Astrocyte (in vitro differentiated cells and primary cell): ENCODE results near the gene PDK1. TPM values are rescaled to one million over a fixed set of nuclear protein-coding genes. Genes with fewer than 3 reads are reported as not detected.
A peak's percentile ranks its signal among the peaks of the same experiment; 100 is the strongest.

Experiments used
- DNase-seq: peaks from one replicate; pipeline ENCODE4 v3.0.0-alpha.2; 2010; ENCODE audit warnings: low read depth
- FAIRE-seq: peaks from 2 replicates; lab custom pipeline; 2011; peaks lifted over from hg19 to GRCh38; lab: Jason Lieb, UNC
- H2AFZ ChIP-seq: 2 replicates; pipeline ENCODE4 v1.6.0; 2012; ENCODE audit warnings: low read depth, low read length, inconsistent platforms
- H3K27ac ChIP-seq: 2 replicates; pipeline ENCODE4 v1.5.1; 2011; ENCODE audit warnings: low read depth, low read length, inconsistent platforms
- H3K27me3 ChIP-seq: 2 replicates; pipeline ENCODE4 v1.6.0; 2011; ENCODE audit warnings: low read length, inconsistent platforms; ENCODE audit not compliant: insufficient read depth
- H3K36me3 ChIP-seq: 2 replicates; pipeline ENCODE4 v1.5.1; 2011; ENCODE audit warnings: low read length, inconsistent platforms; ENCODE audit not compliant: insufficient read depth
- H3K4me1 ChIP-seq: 2 replicates; pipeline ENCODE4 v1.5.1; 2011; ENCODE audit warnings: low read length, inconsistent platforms; ENCODE audit not compliant: insufficient read depth
- H3K4me2 ChIP-seq: 2 replicates; pipeline ENCODE4 v1.6.0; 2012; ENCODE audit warnings: low read length, inconsistent platforms
- H3K4me3 ChIP-seq: 2 replicates; pipeline ENCODE4 v1.5.1; 2011; ENCODE audit warnings: low read depth, mild to moderate bottlenecking, low read length, inconsistent platforms; ENCODE audit not compliant: insufficient read depth
- H3K79me2 ChIP-seq: 2 replicates; pipeline ENCODE4 v1.6.0; 2012; ENCODE audit warnings: mild to moderate bottlenecking, low read length, inconsistent platforms; ENCODE audit not compliant: insufficient read depth
- H3K9ac ChIP-seq: 2 replicates; pipeline ENCODE4 v1.6.0; 2012; ENCODE audit warnings: mild to moderate bottlenecking, low read length, inconsistent platforms
- H3K9me3 ChIP-seq: 2 replicates; pipeline ENCODE4 v1.5.1; 2012; ENCODE audit warnings: low read depth, mild to moderate bottlenecking, low read length, inconsistent platforms; ENCODE audit not compliant: insufficient read depth
- H4K20me1 ChIP-seq: 2 replicates; pipeline ENCODE4 v1.6.0; 2012; ENCODE audit warnings: low read length, inconsistent platforms; ENCODE audit not compliant: insufficient read depth
- H3K27ac Mint-ChIP-seq: one replicate; pipeline ENCODE4 v1.8.0; 2021; ENCODE audit warnings: mild to moderate bottlenecking, mixed read lengths; ENCODE audit not compliant: unreplicated experiment
- H3K27me3 Mint-ChIP-seq: one replicate; pipeline ENCODE4 v1.8.0; 2021; ENCODE audit warnings: low read depth, mixed read lengths; ENCODE audit not compliant: unreplicated experiment
- H3K36me3 Mint-ChIP-seq: one replicate; pipeline ENCODE4 v1.8.0; 2021; ENCODE audit warnings: low read depth, mixed read lengths; ENCODE audit not compliant: unreplicated experiment
- H3K4me1 Mint-ChIP-seq: one replicate; pipeline ENCODE4 v1.8.0; 2021; ENCODE audit warnings: low read depth, mixed read lengths; ENCODE audit not compliant: unreplicated experiment
- H3K4me3 Mint-ChIP-seq: one replicate; pipeline ENCODE4 v1.8.0; 2021; ENCODE audit warnings: mild to moderate bottlenecking, moderate library complexity, mixed read lengths; ENCODE audit not compliant: unreplicated experiment
- H3K9me3 Mint-ChIP-seq: one replicate; pipeline ENCODE4 v1.8.0; 2021; ENCODE audit warnings: mild to moderate bottlenecking, mixed read lengths; ENCODE audit not compliant: unreplicated experiment
- EZH2 ChIP-seq: IDR thresholded peaks from 2 replicates; pipeline ENCODE4 v1.6.1; 2012; ENCODE audit warnings: mild to moderate bottlenecking, low read length, inconsistent platforms; ENCODE audit not compliant: insufficient read depth
- total RNA-seq: library from RNA; stranded (reverse); gene quantifications from 2 replicates; pipeline ENCODE4 v1.2.1, GENCODE V29; 2021
- TF ChIP-seq, protein P1 (sequence below): IDR thresholded peaks from 2 replicates; pipeline ENCODE4 v1.5.1; 2011; ENCODE audit warnings: low read depth, mild to moderate bottlenecking, inconsistent platforms, low read length, moderate library complexity; ENCODE audit not compliant: insufficient read depth

The PDK1 gene
- total RNA-seq, 1 donor from 2014 or later: 26.0 TPM

DNA sequence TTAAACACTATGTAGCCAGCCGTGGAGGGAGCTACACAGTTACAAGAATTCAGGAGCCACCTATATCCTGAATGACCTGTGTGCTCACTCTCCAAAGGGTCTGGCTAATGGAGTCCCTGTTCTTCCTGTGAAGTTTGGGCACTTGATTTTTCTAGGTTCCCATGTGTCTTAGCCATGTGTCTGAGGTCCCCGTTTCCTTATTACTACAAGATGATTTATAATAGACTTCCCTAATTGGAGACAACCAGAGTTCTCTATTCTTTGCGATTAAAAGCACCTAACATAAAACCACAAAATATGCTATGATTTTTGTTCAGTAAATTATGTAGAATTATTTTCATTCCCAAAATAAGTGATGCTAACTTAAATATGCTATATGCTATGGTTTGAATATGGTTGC is 83.4 kb downstream of the PDK1 start:
- no peaks in the 10 kb centered on the region for H3K9me3 Mint-ChIP-seq
- H3K4me1 Mint-ChIP-seq: peaks cover 10% of the 10 kb centered on the region
- no peak overlapping the region for H3K27ac Mint-ChIP-seq
- Histone ChIP-seq H3K9ac (peak overlapping the region; percentile 26), H3K27me3 (no peaks in the 10 kb centered on the region), H3K9me3 (no peaks in the 10 kb centered on the region), H3K4me1 (peaks cover 23% of the 10 kb centered on the region), H4K20me1 (no peaks in the 10 kb centered on the region), H2AFZ (no peak overlapping the region), H3K27ac (peak overlapping the region; percentile 58), H3K36me3 (no peaks in the 10 kb centered on the region), H3K79me2 (no peaks in the 10 kb centered on the region), H3K4me2 (peak overlapping the region; percentile 9), H3K4me3 (no peak overlapping the region)
- DNase-seq: no peak
- no peak for FAIRE-seq
- H3K27me3 Mint-ChIP-seq: no peaks in the 10 kb centered on the region
- no peaks in the 10 kb centered on the region for H3K36me3 Mint-ChIP-seq
- TF ChIP-seq, protein P1, sequence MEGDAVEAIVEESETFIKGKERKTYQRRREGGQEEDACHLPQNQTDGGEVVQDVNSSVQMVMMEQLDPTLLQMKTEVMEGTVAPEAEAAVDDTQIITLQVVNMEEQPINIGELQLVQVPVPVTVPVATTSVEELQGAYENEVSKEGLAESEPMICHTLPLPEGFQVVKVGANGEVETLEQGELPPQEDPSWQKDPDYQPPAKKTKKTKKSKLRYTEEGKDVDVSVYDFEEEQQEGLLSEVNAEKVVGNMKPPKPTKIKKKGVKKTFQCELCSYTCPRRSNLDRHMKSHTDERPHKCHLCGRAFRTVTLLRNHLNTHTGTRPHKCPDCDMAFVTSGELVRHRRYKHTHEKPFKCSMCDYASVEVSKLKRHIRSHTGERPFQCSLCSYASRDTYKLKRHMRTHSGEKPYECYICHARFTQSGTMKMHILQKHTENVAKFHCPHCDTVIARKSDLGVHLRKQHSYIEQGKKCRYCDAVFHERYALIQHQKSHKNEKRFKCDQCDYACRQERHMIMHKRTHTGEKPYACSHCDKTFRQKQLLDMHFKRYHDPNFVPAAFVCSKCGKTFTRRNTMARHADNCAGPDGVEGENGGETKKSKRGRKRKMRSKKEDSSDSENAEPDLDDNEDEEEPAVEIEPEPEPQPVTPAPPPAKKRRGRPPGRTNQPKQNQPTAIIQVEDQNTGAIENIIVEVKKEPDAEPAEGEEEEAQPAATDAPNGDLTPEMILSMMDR: no peak
- TF ChIP-seq EZH2: no peak
- H3K4me3 Mint-ChIP-seq: no peak overlapping the region

- peak; percentile 39 for FAIRE-seq
- H3K27ac ChIP-seq: peak overlapping the region; percentile 58
- H3K27ac Mint-ChIP-seq: peak overlapping the region; percentile 8
- H3K9me3 Mint-ChIP-seq: no peaks in the 10 kb centered on the region
- H3K4me1 Mint-ChIP-seq: peaks cover 10% of the 10 kb centered on the region
- H3K4me3 ChIP-seq: no peak overlapping the region
- H3K27me3 Mint-ChIP-seq: no peaks in the 10 kb centered on the region
- H4K20me1 ChIP-seq: no peaks in the 10 kb centered on the region
- no peaks in the 10 kb centered on the region for H3K36me3 ChIP-seq
- no peaks in the 10 kb centered on the region for H3K9me3 ChIP-seq
- no peaks in the 10 kb centered on the region for H3K36me3 Mint-ChIP-seq
- no peaks in the 10 kb centered on the region for H3K27me3 ChIP-seq
- no peak overlapping the region for H2AFZ ChIP-seq
- H3K9ac ChIP-seq: peak overlapping the region; percentile 26
- H3K79me2 ChIP-seq: no peaks in the 10 kb centered on the region
- H3K4me2 ChIP-seq: peak overlapping the region; percentile 9
- peak; percentile 91 for DNase-seq
- H3K4me1 ChIP-seq: peaks cover 23% of the 10 kb centered on the region
- no peak overlapping the region for H3K4me3 Mint-ChIP-seq
- no peak for TF ChIP-seq EZH2
- TF ChIP-seq, protein P1: no peak
Measured at GRCh38 chr2:172639823-172640222, 83.9 kb downstream of the PDK1 start.

GRCh38 chr2:172640389-172640788 is 84.5 kb downstream of the PDK1 start:
- Mint-ChIP-seq H3K9me3 (no peaks in the 10 kb centered on the region), H3K27me3 (no peaks in the 10 kb centered on the region), H3K36me3 (no peaks in the 10 kb centered on the region), H3K4me1 (peaks cover 10% of the 10 kb centered on the region), H3K4me3 (no peak overlapping the region), H3K27ac (no peak overlapping the region)
- Histone ChIP-seq H3K27me3 (no peaks in the 10 kb centered on the region), H3K4me3 (no peak overlapping the region), H3K36me3 (no peaks in the 10 kb centered on the region), H3K4me1 (peaks cover 23% of the 10 kb centered on the region), H3K27ac (peak overlapping the region; percentile 58), H3K9ac (no peak overlapping the region), H3K4me2 (no peak overlapping the region), H3K9me3 (no peaks in the 10 kb centered on the region), H3K79me2 (no peaks in the 10 kb centered on the region), H2AFZ (no peak overlapping the region), H4K20me1 (no peaks in the 10 kb centered on the region)
- FAIRE-seq (no peak), DNase-seq (no peak)
- no peak for TF ChIP-seq EZH2
- TF ChIP-seq, protein P1: no peak
